EL (cell line): ENCODE measurements around the gene KIAA0513.

Experiments used
- DNase-seq: peaks from one replicate; pipeline ENCODE4 v3.0.0-alpha.2; 2016

KIAA0513 gene

GRCh38 chr16:85092309-85092708 lies 64.7 kb downstream of the KIAA0513 start:
- no peak for DNase-seq

GRCh38 chr16:85092851-85093250 lies 65.3 kb downstream of the KIAA0513 start:
- no peak for DNase-seq

- DNase-seq = no peak
Observed at GRCh38 chr16:85093705-85094104, 66.1 kb downstream of the KIAA0513 start.

- DNase-seq = no peak
Observed at GRCh38 chr16:85094176-85094805, 66.7 kb downstream of the KIAA0513 start.

GRCh38 chr16:85094812-85095211 lies 67.2 kb downstream of the KIAA0513 start:
- no peak for DNase-seq

GRCh38 chr16:85096921-85097320 lies 69.3 kb downstream of the KIAA0513 start:
- DNase-seq = no peak

GRCh38 chr16:85098565-85098964 lies 71.0 kb downstream of the KIAA0513 start:
- DNase-seq = no peak

- no peak for DNase-seq
Observed at GRCh38 chr16:85100265-85100664, 72.7 kb downstream of the KIAA0513 start.

GRCh38 chr16:85101956-85102630 lies 74.5 kb downstream of the KIAA0513 start:
- no peak for DNase-seq

- DNase-seq = no peak
Observed at GRCh38 chr16:85103114-85104079, 75.8 kb downstream of the KIAA0513 start.

- no peak for DNase-seq
Observed at GRCh38 chr16:85104147-85104546, 76.6 kb downstream of the KIAA0513 start.

GRCh38 chr16:85104821-85105391 lies 77.3 kb downstream of the KIAA0513 start:
- DNase-seq = no peak

- no peak for DNase-seq
Observed at GRCh38 chr16:85105475-85105874, 77.9 kb downstream of the KIAA0513 start.

GRCh38 chr16:85107083-85107482 lies 79.5 kb downstream of the KIAA0513 start:
- DNase-seq = no peak

GRCh38 chr16:85107532-85107931 lies 79.9 kb downstream of the KIAA0513 start:
- no peak for DNase-seq

GRCh38 chr16:85110105-85110504 lies 82.5 kb downstream of the KIAA0513 start:
- DNase-seq = no peak

GRCh38 chr16:85111184-85111583 lies 83.6 kb downstream of the KIAA0513 start:
- DNase-seq = no peak

GRCh38 chr16:85112364-85112763 lies 84.8 kb downstream of the KIAA0513 start, which contains the start of gene CIBAR2:
TSS of gene CIBAR2 (minus strand) at chr16:85112472. CDS start at chr16:85112352, 120 bp downstream.
- no peak for DNase-seq

- no peak for DNase-seq
Observed at GRCh38 chr16:85113168-85113733, 85.7 kb downstream of the KIAA0513 start.

GRCh38 chr16:85113913-85114312 lies 86.3 kb downstream of the KIAA0513 start:
- no peak for DNase-seq

GRCh38 chr16:85114909-85115567 lies 87.4 kb downstream of the KIAA0513 start:
- DNase-seq = peak; percentile 84

- DNase-seq = no peak
Observed at GRCh38 chr16:85117418-85117817, 89.8 kb downstream of the KIAA0513 start.
